ENCODE measurements around the gene ZBTB11. TPM values are rescaled to one million over a fixed set of nuclear protein-coding genes. Genes with fewer than 3 reads are reported as not detected.
"Not testable (repeated sequence)": the region's sequence is repeated elsewhere in the genome, so short reads cannot be mapped to it uniquely, and the experiment has no call there.

Gene ZBTB11
- polyA plus RNA-seq, 1 donor = 19.1 TPM

DNA sequence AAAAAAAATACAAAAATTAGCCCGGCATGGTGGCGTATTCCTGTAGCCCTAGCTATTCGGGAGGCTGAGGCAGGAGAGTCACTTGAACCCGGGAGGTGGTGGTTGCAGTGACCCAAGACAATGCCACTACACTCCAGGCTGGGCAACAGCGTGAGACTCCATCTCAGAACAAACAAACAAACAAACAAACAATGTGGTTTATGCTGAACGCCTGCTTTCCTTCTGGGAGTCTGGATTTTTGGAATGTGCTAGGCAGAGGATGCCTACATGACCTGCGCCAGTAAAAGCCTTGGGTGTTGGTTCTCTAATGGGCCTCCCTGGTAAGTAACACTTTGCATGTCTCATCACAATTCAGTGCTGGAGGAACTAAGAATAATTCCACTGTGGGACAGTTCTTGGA is 59.5 kb downstream of the ZBTB11 start:
- no peak overlapping the region for H3K27ac ChIP-seq (ENCODE audit: low read length)
- DNase-seq = no peak
- 100% methylated on average over 1 of the region's 7 CpGs for WGBS (ENCODE audit: insufficient coverage, low lambda C conversion rate)

GRCh38 chr3:101615525-101615924 is 61.4 kb downstream of the ZBTB11 start:
- H3K36me3 ChIP-seq (ENCODE audit: control insufficient read depth, insufficient read depth, low read length) = no peaks in the 10 kb centered on the region
- no peaks in the 10 kb centered on the region for H3K9me3 ChIP-seq (ENCODE audit: control insufficient read depth, low read depth, low read length)
- no peak overlapping the region for H3K27ac ChIP-seq (ENCODE audit: low read length)
- no peak for DNase-seq
- WGBS (ENCODE audit: insufficient coverage, low lambda C conversion rate) = no CpG with 5 or more reads among the region's 6 CpGs
- H3K4me3 ChIP-seq (ENCODE audit: low read length) = no peak overlapping the region
- no peaks in the 10 kb centered on the region for H3K27me3 ChIP-seq (ENCODE audit: control insufficient read depth, insufficient read depth, low read length)
- H3K4me1 ChIP-seq (ENCODE audit: control insufficient read depth, insufficient read depth, low read length) = no peaks in the 10 kb centered on the region

More for the DNA sequence above, 59.5 kb downstream of the ZBTB11 start:
- Histone ChIP-seq H3K4me1 (ENCODE audit: control insufficient read depth, insufficient read depth, low read length) (no peaks in the 10 kb centered on the region), H3K27me3 (ENCODE audit: control insufficient read depth, insufficient read depth, low read length) (no peaks in the 10 kb centered on the region), H3K9me3 (ENCODE audit: control insufficient read depth, low read depth, low read length) (no peaks in the 10 kb centered on the region), H3K4me3 (ENCODE audit: low read length) (no peak overlapping the region), H3K36me3 (ENCODE audit: control insufficient read depth, insufficient read depth, low read length) (no peaks in the 10 kb centered on the region)

GRCh38 chr3:101613014-101613413 is 63.9 kb downstream of the ZBTB11 start:
- not testable (repeated sequence) for H3K27me3 ChIP-seq (ENCODE audit: control insufficient read depth, insufficient read depth, low read length); H3K4me3 ChIP-seq (ENCODE audit: low read length); H3K36me3 ChIP-seq (ENCODE audit: control insufficient read depth, insufficient read depth, low read length); H3K9me3 ChIP-seq (ENCODE audit: control insufficient read depth, low read depth, low read length); DNase-seq; H3K4me1 ChIP-seq (ENCODE audit: control insufficient read depth, insufficient read depth, low read length); H3K27ac ChIP-seq (ENCODE audit: low read length)
- WGBS (ENCODE audit: insufficient coverage, low lambda C conversion rate) = no CpG with 5 or more reads among the region's 9 CpGs

- no peak overlapping the region for H3K27ac ChIP-seq (ENCODE audit: low read length)
- no peak overlapping the region for H3K4me3 ChIP-seq (ENCODE audit: low read length)
- H3K9me3 ChIP-seq (ENCODE audit: control insufficient read depth, low read depth, low read length) = no peaks in the 10 kb centered on the region
- no peak for DNase-seq
- H3K27me3 ChIP-seq (ENCODE audit: control insufficient read depth, insufficient read depth, low read length) = no peaks in the 10 kb centered on the region
- H3K36me3 ChIP-seq (ENCODE audit: control insufficient read depth, insufficient read depth, low read length) = no peaks in the 10 kb centered on the region
- no peaks in the 10 kb centered on the region for H3K4me1 ChIP-seq (ENCODE audit: control insufficient read depth, insufficient read depth, low read length)
- WGBS (ENCODE audit: insufficient coverage, low lambda C conversion rate) = no CpG with 5 or more reads among the region's 2 CpGs
These were observed 65.9 kb downstream of the ZBTB11 start for GRCh38 chr3:101611023-101611422.

DNA sequence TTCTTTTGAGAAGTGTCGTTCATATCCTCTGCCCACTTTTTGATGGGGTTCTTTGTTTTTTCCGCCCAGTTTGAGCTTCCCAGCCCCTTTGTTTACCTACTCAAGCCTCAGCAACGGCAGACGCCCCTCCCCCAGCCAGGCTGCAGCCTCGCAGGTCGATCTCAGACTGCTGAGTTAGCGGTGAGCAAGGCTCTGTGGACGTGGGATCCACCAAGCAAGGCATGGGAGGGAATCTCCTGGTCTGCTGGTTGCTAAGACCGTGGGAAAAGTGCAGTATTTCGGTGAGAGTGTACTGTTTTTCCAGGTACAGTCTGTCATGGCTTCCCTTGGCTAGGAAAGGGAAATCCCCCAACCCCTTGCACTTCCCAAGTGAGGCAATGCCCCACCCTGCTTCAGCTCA is 71.5 kb downstream of the ZBTB11 start:
- no CpG with 5 or more reads among the region's 10 CpGs for WGBS (ENCODE audit: insufficient coverage, low lambda C conversion rate)
- not testable (repeated sequence) for H3K27ac ChIP-seq (ENCODE audit: low read length); H3K27me3 ChIP-seq (ENCODE audit: control insufficient read depth, insufficient read depth, low read length); H3K9me3 ChIP-seq (ENCODE audit: control insufficient read depth, low read depth, low read length); DNase-seq; H3K36me3 ChIP-seq (ENCODE audit: control insufficient read depth, insufficient read depth, low read length); H3K4me3 ChIP-seq (ENCODE audit: low read length); H3K4me1 ChIP-seq (ENCODE audit: control insufficient read depth, insufficient read depth, low read length)

DNA sequence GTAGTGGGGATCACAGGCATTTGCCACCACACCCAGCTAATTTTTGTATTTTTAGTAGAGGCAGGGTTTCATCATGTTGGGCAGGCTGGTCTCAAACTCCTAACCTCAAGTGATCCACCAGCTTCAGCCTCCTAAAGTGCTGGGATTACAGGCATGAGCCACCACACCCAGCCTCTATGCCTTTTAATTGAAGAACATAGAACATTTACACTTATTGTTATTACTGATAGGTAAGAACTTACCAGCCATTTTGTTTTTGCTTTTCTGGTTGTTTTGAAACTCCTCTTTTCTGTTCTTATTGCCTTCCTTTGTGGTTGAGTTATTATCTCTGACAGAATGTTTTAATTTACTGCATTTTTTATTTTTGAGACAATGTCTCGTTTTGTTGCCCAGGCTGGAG is 73.7 kb downstream of the ZBTB11 start:
- H3K27me3 ChIP-seq (ENCODE audit: control insufficient read depth, insufficient read depth, low read length) = no peaks in the 10 kb centered on the region
- no peak overlapping the region for H3K27ac ChIP-seq (ENCODE audit: low read length)
- H3K4me1 ChIP-seq (ENCODE audit: control insufficient read depth, insufficient read depth, low read length) = no peaks in the 10 kb centered on the region
- H3K9me3 ChIP-seq (ENCODE audit: control insufficient read depth, low read depth, low read length) = peaks cover 4% of the 10 kb centered on the region
- no peaks in the 10 kb centered on the region for H3K36me3 ChIP-seq (ENCODE audit: control insufficient read depth, insufficient read depth, low read length)
- no peak overlapping the region for H3K4me3 ChIP-seq (ENCODE audit: low read length)
- no CpG with 5 or more reads among the region's 1 CpG for WGBS (ENCODE audit: insufficient coverage, low lambda C conversion rate)
- DNase-seq = no peak

- no peak overlapping the region for H3K27ac ChIP-seq (ENCODE audit: low read length)
- WGBS (ENCODE audit: insufficient coverage, low lambda C conversion rate) = 100% methylated on average over 1 of the region's 3 CpGs
- no peaks in the 10 kb centered on the region for H3K4me1 ChIP-seq (ENCODE audit: control insufficient read depth, insufficient read depth, low read length)
- peaks cover 4% of the 10 kb centered on the region for H3K9me3 ChIP-seq (ENCODE audit: control insufficient read depth, low read depth, low read length)
- H3K27me3 ChIP-seq (ENCODE audit: control insufficient read depth, insufficient read depth, low read length) = no peaks in the 10 kb centered on the region
- H3K36me3 ChIP-seq (ENCODE audit: control insufficient read depth, insufficient read depth, low read length) = no peaks in the 10 kb centered on the region
- H3K4me3 ChIP-seq (ENCODE audit: low read length) = no peak overlapping the region
- no peak for DNase-seq
These were observed 74.2 kb downstream of the ZBTB11 start for GRCh38 chr3:101602731-101603130.

Other genes with a start within 250 kb of the ZBTB11 start
- 41.1 TPM for gene SENP7, start 163.9 kb downstream of the ZBTB11 start, polyA plus RNA-seq
- gene TRMT10C, start 115.3 kb downstream of the ZBTB11 start, polyA plus RNA-seq = 27.5 TPM
- gene PCNP, start 103.0 kb downstream of the ZBTB11 start, polyA plus RNA-seq = 118 TPM
- 1,695 TPM for gene RPL24, start 9.6 kb upstream of the ZBTB11 start, polyA plus RNA-seq
- gene CEP97, start 47.5 kb upstream of the ZBTB11 start, polyA plus RNA-seq = 5.3 TPM
- gene NXPE3, start 102.1 kb upstream of the ZBTB11 start, polyA plus RNA-seq = 4.3 TPM
- 299 TPM for gene NFKBIZ, start 172.4 kb upstream of the ZBTB11 start, polyA plus RNA-seq

All from large intestine (tissue), 3 donors.